Activated CD4-positive, CD25-positive, alpha-beta regulatory T cell treated with anti-CD3 and anti-CD28 coated beads, Interleukin-2, amount 50 U/mL, for 72 hours (primary cell): ENCODE data around the gene HOMEZ.
"Not testable (repeated sequence)": the region's sequence is repeated elsewhere in the genome, so short reads cannot be mapped to it uniquely, and the experiment has no call there.

ENCODE experiments used
- DNase-seq: peaks from one replicate; pipeline ENCODE4 v3.0.0; 2021

HOMEZ gene

GRCh38 chr14:23286020-23286901 is at the start of gene HOMEZ:
TSS of gene HOMEZ (minus strand) at chr14:23286132. CDS start at chr14:23285952, 180 bp downstream.
- DNase-seq = peak; percentile 97

GRCh38 chr14:23335623-23336022 is 49.7 kb upstream of the HOMEZ start:
- no peak for DNase-seq

- DNase-seq = peak; percentile 53
Observed at GRCh38 chr14:23327947-23328744, 42.2 kb upstream of the HOMEZ start.

- no peak for DNase-seq
Observed at GRCh38 chr14:23326491-23327332, 40.8 kb upstream of the HOMEZ start.

GRCh38 chr14:23325746-23326145 is 39.8 kb upstream of the HOMEZ start:
- DNase-seq = not testable (repeated sequence)

GRCh38 chr14:23324993-23325392 is 39.1 kb upstream of the HOMEZ start:
- no peak for DNase-seq

GRCh38 chr14:23324455-23324846 is 38.5 kb upstream of the HOMEZ start:
- no peak for DNase-seq

GRCh38 chr14:23323838-23324454 is 38.0 kb upstream of the HOMEZ start:
- no peak for DNase-seq

- DNase-seq = no peak
Observed at GRCh38 chr14:23322568-23323517, 36.9 kb upstream of the HOMEZ start.

GRCh38 chr14:23321572-23322547 is 35.9 kb upstream of the HOMEZ start:
- peak; percentile 68 for DNase-seq

GRCh38 chr14:23320584-23321571 is 34.9 kb upstream of the HOMEZ start, which contains the start of gene PABPN1:
TSS of gene PABPN1 (plus strand) at chr14:23321457. CDS start at chr14:23321470, 13 bp downstream.
- DNase-seq = peak; percentile 94

GRCh38 chr14:23319746-23320583 is 34.0 kb upstream of the HOMEZ start:
- no peak for DNase-seq

GRCh38 chr14:23316300-23316699 is 30.4 kb upstream of the HOMEZ start:
- DNase-seq = no peak

GRCh38 chr14:23310546-23310945 is 24.6 kb upstream of the HOMEZ start:
- no peak for DNase-seq

- no peak for DNase-seq
Observed at GRCh38 chr14:23308721-23309445, 23.0 kb upstream of the HOMEZ start.

- no peak for DNase-seq
Observed at GRCh38 chr14:23307687-23308644, 22.0 kb upstream of the HOMEZ start.
